Stimulated activated CD4-positive, alpha-beta T cell treated with anti-CD3 and anti-CD28 coated beads, Interleukin-15, amount 100 ng/mL, for 48 hours (primary cell): ENCODE data around the gene RALGAPA2.
A peak's percentile ranks its signal among the peaks of the same experiment; 100 is the strongest.

ENCODE experiments used
- DNase-seq, 2 donors: peaks; one replicate each; pipeline ENCODE4 v3.0.0-alpha.2; 2020; ENCODE audit warnings: low read depth in 2 of 2

RALGAPA2 gene

DNA sequence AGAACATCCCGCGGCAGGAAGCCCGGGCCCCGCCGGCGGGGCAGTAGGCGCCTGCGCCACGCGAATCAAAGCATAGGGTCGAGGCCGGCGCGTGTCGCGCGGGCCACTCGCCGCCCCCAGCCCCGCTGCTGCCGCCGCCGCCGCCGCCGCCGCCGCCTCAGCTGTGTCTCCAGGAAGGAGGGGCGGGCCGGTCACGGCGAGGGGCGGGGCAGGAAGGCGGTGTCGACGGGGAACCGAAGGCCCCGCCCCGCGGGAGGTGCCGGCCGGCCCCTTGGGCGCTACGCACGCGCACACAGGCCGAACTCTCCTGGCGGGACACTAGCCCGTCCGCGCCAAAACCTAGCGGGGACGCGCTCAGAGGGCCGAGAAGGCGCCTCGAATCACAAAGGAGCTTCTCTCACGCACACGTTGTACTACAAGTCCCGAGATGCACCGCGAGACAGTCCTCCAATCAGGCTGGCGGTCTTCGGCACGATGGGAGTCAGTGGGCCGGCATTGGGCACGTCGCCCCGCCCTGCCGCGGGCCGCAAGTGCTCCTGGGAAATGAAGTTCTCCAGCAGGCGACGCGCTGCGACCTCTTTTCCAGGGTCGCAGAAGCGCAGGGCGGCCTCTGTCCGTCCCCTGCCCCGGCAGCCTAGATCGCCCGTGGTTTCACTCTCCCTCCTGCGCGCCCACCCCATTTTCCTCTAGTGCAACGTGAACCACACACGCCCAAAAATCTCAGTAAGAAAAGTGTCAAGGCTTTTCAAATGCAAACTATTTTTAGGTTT lies at the start of gene RALGAPA2:
TSS of gene RALGAPA2 (minus strand) at position 171 of the 770 bp plus-strand sequence. CDS start at position 7, 164 bp downstream.
- DNase-seq = peak; percentile 91 to 93

- no peak for DNase-seq
These were observed 48.9 kb upstream of the RALGAPA2 start for GRCh38 chr20:20761301-20761700.

GRCh38 chr20:20759132-20759531 lies 46.7 kb upstream of the RALGAPA2 start:
- DNase-seq = no peak

- no peak for DNase-seq
These were observed 43.4 kb upstream of the RALGAPA2 start for GRCh38 chr20:20755674-20756319.

GRCh38 chr20:20755231-20755630 lies 42.8 kb upstream of the RALGAPA2 start:
- DNase-seq = no peak

- no peak for DNase-seq
These were observed 42.3 kb upstream of the RALGAPA2 start for GRCh38 chr20:20754714-20755113.

DNA sequence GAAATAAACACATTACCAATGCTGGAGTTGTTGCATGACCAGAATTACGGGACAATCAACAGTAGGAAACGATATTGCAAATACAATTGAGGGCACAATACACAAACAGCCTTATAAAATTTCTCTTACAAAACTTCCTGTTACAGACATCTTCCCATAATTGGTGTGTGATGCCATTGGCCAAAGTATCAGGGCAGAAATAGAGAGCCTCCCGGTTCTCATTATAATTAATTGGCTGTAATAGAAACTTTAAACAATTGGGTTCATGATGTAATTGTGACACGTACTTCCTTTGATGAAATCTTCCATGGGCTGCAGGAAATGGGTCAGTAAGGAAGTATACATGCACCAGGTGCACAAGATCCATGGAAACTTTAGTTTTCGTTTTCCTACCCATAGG lies 40.3 kb upstream of the RALGAPA2 start:
- DNase-seq = no peak

- DNase-seq = no peak
These were observed 34.9 kb upstream of the RALGAPA2 start for GRCh38 chr20:20747298-20747697.

GRCh38 chr20:20744170-20744725 lies 31.8 kb upstream of the RALGAPA2 start:
- DNase-seq = no peak

GRCh38 chr20:20743511-20744169 lies 31.2 kb upstream of the RALGAPA2 start:
- no peak for DNase-seq

- DNase-seq = no peak
These were observed 28.9 kb upstream of the RALGAPA2 start for GRCh38 chr20:20741087-20742045.

DNA sequence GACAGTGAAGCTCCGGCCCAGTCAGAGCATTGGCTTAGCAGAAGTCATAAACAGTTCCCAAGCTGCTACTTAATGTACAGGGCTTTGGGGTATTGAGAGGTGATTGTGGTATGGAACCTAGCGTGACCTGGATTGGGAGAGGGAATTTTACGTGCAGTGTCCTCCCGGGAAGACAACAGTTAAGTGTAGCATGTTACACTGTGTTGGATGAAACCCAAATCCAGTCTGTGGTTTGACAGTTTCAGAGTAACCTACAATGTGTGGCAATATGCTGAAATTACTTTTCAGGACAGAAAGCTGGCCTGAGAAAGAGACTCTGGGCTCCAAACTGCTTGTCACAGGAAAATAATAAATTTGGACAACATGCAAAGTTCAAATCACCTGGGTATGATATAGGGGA lies 28.1 kb upstream of the RALGAPA2 start:
- no peak for DNase-seq

DNA sequence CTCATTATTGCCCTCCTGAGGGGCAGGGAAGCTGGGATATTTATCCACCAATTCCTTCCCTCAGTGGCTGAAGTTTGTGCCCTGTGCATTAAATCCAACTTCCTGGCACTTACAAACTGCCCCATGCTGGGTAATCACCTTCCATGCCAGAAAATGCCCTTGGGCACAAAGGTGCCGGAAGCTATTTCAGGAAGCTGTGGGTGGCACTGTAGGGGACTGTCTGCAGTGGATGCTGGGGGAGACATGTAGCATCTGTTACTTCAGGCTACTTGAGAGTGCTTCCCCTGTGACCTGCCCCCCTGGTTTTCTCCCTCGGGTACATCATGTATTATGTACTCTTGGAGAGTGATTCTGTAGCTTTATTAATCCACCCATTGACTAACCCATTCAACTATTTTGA lies 24.7 kb upstream of the RALGAPA2 start:
- no peak for DNase-seq

GRCh38 chr20:20736303-20736702 lies 23.9 kb upstream of the RALGAPA2 start:
- DNase-seq = no peak

- no peak for DNase-seq
These were observed 22.1 kb upstream of the RALGAPA2 start for GRCh38 chr20:20734475-20734948.

- DNase-seq = no peak
These were observed 21.5 kb upstream of the RALGAPA2 start for GRCh38 chr20:20733943-20734342.

DNA sequence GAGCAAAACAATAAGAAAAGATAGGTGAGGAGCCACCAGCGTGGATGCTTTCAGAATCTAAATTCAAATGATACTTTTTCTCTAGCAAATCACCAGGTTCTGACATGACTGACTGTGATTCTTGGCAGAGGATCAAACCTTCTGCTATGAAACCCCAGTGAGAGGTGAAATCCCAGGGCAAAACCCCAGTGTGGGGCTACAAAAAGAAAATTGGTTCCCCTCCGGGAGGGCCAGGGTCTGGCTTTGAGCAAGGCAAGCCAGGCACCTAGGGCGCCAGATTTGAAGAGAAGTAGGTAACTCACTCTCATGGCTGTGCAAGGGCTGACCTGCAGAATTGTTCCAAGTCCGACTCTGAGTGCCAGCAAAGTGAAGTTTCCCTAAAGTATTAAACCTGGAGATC lies 20.2 kb upstream of the RALGAPA2 start:
- no peak for DNase-seq

DNA sequence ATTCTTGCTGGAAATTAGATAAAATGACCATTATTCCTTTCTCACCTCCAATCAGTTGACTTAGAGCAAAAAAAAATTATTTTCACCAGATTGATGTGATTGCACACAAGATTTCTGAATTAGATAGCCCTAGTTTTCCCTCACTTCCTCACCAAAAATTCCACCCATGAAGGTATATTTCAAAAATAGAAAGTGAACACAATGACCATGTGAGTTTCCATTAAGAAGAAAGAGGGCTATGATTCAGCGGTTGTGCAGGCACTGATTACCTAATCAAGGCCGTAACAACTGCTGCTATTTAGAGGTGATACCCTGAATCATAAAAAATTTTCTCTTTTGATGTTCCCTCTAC lies 19.5 kb upstream of the RALGAPA2 start:
- DNase-seq = no peak

GRCh38 chr20:20731000-20731944 lies 18.8 kb upstream of the RALGAPA2 start:
- DNase-seq = no peak

- DNase-seq = no peak
These were observed 17.1 kb upstream of the RALGAPA2 start for GRCh38 chr20:20729563-20729962.
